Hematopoietic multipotent progenitor cell treated with erythropoietin and hydrocortisone succinate and interleukin-3 and kit ligand, for 15 days (in vitro differentiated cells): ENCODE data around the gene STK10.
"Not testable (repeated sequence)": the region's sequence is repeated elsewhere in the genome, so short reads cannot be mapped to it uniquely, and the experiment has no call there.

Source experiments
- DNase-seq: peaks from one replicate; pipeline ENCODE4 v3.0.0-alpha.2; 2015; ENCODE audit warnings: low spot score

The STK10 gene

DNA sequence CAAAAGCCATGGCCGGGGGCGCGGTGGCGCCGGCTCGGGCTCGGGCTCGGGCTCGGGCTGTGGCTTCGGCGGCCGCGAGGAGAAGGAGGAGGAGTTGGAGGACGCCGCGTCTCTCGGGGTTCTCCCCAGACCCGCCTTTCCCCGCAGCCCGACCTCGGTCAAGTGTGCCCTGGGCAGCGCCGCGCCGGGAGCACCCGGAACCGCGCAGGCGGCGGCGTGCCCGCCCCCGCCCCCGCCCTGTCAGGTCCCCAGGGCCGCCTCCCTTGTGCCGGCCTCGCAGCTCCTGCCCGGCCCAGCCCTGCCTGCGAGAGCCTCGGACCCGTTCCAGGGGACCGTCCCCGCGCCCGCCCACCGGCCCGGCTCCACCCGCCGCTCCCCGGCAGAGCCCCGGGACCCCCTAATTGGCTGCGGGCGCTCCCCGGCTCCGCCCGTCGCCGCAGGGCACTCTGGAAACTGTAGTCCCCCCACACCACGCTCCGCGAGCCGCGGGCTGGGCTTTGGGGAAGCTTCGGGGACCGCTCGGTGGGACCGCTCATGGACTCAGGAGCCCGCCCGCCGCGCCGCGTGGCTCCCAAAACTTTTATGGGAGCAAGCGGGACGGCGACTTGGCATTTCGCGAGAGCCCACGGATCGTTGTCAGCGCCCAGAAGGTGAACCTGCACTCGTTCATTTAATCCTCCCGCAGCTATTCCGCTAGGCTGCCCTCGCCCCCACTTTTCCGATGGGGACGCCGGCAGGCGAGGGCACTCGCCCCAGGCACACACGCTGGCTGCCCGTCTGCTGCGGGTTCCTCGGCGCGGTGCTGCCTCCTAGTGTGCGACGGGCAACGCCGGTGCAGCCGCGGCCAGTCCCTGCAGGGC, at the start of gene STK10:
STK10 (minus strand) TSS at position 192 of the 860 bp plus-strand sequence; CDS start at position 10, 182 bp downstream.
- peak; percentile 87 for DNase-seq

DNA sequence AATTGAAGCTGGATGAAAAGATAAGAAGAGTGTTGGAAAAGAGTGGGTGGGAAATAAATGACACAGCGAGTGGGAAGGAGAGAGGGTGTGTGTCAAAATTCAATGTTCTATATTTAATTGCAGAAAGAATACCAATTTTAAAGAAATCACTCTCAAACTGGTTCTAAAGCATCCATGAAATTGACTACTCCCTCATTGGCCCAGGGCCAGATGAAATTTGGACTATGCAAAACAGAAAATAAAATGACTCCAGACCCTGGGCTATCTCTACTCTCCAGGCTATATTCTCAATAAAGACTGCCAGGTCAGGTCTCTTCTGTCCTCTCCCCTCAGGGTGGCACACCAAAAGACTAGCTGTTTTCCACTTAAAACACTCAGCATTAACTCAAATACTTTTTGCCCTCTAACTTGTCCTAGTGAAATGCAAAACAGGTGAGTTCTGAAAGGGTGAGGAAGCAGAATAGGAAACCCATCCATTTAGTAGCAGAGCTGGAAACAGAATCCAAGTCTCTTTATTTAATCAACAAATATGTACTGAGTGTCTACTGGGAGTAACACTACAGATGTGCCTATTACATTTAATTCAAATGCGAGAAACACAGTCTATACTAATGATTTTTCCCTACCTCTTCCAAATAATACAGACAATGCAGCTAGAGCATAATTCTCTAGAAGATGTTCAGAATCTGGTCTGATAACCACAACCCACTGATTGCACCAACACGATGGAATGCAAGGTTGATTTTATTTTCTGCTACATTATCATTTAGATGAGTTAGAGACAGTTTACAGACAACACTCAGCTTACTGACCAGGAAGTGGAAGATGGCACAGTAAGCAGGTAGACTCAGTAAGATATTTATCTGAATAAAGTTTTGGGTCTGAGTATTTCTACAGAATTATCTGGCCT, 48.1 kb upstream of the STK10 start:
- DNase-seq = no peak

DNA sequence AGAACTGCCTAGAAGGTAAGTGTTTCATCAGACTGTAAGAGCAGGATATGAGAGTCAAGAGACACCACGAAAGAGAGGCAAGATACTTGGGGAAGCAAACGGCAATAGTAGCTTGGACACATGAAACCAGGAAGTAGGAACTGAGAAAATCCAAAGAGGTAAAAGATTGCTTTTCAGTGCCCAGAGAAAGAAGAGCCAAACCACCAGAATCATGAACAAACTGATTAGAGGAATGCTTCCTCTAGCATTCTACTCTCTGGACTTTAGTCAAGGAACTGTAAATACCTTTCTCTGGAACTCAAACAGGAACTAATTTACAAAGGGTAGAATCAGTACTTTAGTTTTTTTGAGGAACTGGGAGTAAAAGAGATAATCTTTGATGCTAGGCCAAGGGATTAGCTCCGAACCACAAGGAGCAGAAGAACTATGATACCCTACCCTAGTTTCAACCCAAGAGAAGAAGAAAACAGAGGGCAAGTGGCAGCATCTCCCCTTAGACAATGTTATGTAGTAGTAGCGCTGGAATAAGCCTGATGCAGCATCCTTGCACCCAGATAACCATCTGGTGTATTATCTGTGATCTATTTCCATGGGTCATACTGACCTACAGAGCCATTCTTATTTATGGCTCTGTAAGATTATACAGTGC, 47.2 kb upstream of the STK10 start:
- no peak for DNase-seq

DNA sequence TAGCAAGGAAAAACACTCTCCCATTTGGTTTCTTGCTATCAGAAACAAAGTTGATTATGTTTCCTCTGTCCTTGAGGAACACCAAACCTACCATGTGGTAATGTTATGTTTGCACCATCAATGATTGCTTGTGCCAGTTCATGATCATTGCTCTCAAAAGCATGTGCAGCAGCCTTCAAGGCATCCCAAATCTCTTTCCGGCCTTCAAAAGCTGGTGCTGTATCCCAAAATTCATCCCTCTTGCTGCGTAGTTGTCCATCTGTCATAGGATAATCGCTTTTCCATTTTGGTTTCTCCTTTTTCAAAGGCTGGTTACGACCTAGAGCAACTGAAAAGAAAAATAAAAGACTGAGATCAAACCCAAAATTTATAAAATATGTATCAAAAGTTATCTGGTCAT, 46.0 kb upstream of the STK10 start:
- no peak for DNase-seq

DNA sequence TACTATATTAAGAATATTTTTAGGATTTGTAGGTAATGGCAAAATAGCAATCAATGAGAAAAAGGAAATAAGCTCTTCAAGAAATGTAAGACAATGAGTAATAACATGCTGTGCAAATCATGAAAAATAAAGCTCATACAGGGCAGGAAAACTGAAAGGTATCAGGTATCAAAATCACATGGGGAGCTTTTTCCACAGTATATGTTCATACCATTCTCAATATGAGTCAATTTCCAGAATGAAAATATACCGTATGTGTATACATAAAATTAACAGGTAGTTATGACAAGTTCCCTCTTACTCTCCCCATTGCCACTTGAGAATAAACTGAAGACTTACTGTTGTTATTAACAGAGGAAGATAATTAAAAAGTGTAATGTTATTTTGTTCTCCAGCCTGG, 41.9 kb upstream of the STK10 start:
- DNase-seq = no peak

DNA sequence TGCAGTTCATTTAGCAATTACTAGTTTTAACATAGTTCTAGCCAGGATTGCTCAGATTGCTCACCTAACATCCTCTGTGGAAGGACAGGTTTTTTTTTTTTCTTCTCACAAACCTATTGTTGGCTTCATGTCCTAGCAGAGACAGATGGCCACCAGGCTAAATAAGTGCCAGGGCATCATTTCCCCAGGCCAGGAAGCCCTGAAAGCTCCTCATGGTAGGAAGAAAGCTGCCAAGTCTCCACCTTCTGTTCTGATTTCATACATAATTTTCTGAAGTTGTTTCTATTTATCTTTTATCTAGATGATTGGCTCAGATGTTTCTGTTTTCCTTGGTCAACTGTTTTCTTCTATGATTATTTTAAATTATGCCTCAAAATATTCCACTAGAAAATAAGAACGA, 37.0 kb upstream of the STK10 start:
- no peak for DNase-seq

DNA sequence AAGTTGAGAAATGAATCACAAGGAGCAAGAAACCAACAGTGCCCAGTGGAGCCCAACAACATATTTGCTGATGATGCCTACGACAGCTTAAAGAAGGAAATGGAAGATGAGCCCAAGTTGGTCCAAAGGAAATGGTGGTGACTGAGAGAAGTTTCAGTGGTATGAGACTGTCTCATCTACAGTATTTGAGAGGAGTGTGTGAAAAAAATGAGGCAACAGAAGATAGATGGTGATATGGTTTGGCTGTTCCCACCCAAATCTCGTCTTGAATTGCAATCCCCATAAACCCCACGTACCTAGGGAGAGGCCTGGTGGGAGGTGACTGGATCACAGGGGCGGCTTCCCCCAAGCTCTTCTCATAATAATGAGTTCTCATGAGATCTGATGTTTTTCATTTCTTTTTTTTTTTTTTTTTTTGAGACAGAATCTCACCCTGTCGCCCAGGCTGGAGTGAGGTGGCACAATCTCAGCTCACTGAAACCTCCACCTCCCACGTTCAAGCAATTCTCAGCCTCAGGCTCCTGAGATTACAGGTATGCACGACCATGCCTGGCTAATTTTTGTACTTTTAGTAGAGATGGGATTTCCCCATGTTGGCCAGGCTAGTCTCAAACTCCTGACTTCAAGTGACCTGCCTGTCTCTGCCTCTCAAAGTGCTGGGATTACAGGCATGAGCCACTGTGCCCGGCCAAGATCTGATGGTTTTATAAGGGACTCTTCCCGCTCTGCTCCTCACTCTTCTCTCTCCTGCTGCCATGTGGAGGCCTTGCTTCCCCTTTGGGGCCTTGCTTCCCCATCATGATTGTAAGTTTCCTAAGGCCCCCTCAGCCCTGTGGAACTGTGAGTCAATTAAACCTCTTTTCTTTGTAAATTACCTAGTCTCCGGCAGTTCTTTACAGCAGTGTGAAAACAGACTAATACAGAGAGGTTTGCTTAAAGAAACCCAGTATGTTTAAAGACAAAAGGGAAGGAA, 36.2 kb upstream of the STK10 start:
- no peak for DNase-seq

DNA sequence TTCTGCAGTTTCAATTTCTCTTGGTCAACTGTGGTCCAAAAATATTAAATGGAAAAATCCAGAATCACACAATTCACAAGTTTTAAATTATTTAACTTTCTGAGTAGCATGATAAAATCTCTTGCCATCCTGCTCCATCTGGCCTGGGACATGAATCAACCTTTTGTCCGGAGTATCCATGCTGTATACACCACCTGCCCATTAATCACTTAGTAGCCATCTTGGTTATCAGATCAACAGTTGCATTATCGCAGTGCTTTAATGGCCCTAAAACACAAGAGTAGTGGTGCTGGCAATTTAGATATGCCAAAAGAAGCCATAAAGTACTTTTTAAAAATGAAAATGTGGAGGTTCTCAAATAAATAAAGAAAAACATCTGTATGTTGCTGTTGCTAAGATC, 31.3 kb upstream of the STK10 start:
- no peak for DNase-seq

DNA sequence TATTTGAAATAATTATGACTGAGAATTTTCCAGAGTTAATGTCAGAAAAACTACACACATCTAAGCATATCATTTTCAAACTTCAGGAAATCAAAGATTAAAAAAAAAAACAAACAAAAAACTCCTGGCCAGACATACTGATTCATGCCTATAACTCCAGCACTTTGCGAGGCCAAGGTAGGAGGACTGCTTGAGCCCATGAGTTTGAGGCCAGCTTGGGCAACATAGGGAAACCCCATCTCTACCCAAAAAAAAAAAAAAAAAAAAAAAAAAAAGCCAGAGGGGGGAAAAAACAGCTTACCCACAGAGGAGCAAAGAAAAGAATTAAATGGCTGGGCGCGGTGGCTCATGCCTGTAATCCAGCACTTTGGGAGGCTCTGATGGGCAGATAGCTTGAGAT, 28.3 kb upstream of the STK10 start:
- DNase-seq = no peak

DNA sequence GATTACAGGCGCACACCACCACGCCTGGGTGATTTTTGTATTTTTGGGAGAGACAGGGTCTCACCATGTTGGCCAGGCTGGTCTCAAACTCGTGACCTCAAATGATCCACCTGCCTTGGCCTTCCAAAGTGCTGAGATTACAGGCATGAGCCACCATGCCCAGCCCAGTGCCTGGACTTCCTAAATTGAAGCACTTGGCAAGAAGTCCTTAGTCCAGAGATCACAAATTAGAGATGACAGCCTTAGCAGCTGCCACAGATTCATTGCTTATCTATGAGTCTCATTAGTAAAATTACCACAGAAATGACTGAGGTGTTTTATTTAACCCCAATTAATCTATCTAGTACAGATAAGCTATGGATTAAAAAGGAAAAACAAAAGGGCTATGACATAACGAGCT, 25.1 kb upstream of the STK10 start:
- DNase-seq = no peak

DNA sequence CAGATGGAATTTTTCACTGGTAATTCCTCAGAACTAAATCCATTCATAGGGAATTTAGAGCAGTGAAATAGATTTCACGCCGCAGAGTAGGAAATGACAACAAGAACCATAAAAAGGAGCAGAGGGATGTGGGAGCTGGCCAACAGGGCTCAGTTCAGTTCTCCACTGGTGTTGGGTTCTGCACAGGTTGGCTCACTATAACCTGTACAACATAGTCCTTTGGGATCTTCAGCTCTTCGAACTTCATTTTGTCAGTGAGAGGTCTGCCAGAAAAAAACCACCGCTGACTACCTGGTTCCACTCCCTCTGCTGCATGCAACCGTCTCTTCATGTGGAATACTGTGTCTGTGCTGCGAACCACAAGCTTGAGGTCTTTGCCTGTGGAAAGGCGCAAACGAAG, 23.7 kb upstream of the STK10 start:
- DNase-seq = no peak

DNA sequence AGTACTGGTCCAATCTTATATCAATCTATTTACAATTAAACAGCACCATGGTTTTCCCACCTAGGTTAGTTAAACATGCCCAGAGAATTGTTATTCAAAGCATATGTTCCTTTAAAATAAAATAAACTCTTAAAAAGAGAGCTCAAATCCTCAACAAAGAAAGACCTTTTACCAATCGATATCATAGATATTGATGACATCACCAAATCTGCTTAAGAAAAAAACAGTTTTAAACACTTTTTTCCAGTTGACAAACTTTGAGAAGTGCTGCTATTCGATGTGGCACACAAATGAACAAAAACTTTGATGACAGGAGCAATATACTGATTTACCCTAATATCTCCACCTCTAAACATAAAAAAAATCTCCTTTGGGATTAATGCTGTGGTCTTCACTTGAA, 21.7 kb upstream of the STK10 start:
- no peak for DNase-seq

DNA sequence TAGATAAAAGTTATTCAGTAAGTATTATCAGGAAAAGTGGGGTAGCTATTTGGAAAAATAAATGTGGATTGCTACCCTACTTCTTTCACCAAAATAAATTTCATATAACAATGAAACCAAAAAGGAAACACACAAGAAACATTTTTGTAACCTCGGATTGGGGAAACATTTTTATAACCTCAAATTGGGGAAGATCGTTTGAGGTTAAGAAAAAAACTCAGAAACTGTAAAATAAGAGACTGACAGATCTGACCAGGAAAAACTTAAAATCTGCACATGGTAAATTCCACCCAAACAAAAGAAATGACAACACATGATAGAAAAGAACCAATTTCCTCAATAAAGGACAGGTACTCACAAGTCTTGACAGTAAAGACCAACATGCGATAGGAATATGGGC, 19.5 kb upstream of the STK10 start:
- DNase-seq = no peak

DNA sequence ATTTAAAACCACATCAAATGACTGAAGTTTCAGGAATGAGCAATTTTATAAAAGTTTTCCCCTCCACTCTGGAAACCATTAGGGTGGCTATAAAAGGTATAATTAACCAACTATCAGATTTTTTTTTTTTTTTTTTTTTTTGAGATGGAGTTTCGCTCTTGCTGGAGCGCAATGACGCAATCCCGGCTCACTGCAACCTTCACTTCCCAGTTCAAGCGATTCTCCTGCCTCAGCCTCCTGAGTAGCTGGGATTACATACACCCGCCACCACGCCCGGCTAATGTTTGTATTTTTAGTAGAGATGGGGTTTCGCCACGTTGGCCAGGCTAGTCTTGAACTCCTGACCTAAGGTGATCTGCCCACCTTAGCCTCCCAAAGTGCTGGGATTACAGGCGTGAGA, 18.0 kb upstream of the STK10 start:
- not testable (repeated sequence) for DNase-seq

DNA sequence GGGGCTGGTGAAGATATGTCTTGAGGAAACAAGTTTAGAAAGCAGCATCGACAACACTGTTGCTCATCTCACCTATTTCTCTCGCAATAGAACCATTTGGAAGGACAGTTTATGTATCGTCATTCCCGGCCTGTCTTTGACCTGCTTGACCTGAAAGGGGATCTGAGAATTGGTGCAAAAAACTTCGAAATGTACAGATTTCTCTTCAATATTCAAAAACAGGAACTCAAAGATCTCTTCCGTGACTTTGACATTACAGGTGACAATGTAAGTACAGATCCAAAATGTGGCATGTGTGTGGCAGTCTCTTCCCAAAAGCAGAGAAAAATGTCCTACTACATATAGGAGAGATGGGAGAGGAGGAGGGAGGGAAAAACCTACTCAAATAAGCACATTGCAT, 12.5 kb upstream of the STK10 start:
- no peak for DNase-seq

DNA sequence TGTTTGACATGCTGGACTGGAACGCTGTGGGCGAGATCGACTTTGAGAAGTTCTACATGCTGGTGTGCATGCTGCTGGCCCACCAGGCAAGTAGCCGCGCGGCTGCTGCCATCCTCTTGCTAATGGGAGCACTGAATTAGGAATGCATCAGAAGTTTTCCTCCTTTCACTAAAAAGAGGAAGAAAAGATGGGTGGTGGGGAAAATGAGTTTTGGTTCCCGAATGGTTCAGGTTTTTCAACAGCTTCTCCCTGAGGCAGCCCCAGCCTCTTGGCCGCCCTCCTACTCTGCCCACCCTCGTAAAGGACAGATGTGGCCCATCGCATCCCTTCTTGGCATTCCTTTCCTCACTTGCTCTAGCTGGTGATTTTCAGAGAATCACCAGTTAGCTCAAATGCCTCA, 11.4 kb upstream of the STK10 start:
- no peak for DNase-seq

DNA sequence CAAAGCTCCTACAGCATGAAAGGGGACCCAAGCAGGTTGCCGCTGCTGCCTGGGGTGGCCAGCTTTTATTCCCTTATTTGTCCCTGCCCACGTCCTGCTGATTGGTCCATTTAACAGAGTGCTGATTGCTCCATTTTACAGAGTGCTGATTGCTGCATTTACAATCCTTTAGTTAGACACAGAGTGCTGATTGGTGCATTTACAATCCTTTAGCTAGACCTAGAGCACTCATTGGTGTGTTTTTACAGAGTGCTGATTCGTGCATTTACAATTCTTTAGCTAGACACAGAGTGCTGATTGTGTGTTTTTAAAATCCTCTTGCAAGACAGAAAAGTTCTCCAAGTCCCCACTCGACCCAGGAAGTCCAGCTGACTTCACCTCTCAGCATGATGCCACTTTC, 9.8 kb upstream of the STK10 start:
- DNase-seq = not testable (repeated sequence)

DNA sequence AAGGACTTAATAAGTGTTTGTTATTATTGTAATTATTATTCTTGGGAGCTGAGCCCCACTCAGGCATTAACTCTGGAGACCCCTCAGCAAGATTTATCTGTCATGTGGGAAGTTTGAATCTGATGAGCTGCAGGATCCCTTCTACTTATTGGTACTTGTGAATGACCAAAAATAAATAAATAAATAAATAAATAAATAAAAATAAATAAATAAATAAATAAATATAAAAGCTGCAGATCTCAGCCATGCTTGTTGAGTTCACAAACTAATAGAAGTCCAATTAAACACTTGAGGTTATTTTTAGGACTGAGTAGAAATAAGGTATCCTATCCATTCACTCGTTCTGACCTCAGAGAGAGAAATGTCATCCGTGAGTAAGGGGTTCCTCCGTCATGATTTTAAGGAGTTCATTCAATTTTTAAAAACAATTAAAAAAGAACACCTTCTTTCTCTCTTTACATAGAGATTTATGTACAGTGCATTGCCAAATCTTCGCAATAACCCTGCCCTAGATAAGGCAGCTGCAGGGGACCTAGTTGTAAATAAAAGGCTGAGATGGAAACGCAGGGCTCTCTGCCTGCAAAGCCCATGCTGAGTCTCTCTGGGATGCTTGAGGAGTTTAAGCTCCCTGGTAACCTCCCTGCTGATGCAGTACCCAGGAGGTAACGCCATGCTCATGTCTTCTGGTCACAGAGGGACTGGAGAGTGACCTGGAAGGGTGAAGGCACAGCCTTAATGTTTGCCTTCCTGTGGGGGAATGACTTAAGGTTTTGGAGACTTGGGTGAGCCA, 7.2 kb upstream of the STK10 start:
- DNase-seq = no peak

DNA sequence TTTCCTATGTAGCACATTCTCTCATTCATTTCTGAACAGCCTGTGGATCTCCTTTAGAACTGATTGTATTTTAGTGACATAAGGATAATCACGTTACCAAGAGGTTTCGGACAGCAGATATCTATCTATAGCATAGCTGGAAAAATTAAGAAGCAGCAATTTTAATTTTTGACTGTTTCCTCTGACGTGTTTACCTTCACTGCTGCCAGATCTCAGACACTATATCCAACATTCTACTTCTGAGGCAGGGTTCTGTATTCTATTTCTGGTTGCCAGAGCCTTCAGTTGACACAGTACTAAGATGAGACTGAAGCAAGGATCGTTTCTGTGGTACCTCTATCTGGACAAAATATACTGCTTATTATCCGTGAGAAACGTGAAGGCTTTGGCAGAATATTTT, 5.8 kb upstream of the STK10 start, which contains the start of gene EFCAB9:
EFCAB9 (plus strand) TSS at position 301 of the 400 bp plus-strand sequence; CDS start at position 302, 1 bp downstream.
- DNase-seq = no peak

DNA sequence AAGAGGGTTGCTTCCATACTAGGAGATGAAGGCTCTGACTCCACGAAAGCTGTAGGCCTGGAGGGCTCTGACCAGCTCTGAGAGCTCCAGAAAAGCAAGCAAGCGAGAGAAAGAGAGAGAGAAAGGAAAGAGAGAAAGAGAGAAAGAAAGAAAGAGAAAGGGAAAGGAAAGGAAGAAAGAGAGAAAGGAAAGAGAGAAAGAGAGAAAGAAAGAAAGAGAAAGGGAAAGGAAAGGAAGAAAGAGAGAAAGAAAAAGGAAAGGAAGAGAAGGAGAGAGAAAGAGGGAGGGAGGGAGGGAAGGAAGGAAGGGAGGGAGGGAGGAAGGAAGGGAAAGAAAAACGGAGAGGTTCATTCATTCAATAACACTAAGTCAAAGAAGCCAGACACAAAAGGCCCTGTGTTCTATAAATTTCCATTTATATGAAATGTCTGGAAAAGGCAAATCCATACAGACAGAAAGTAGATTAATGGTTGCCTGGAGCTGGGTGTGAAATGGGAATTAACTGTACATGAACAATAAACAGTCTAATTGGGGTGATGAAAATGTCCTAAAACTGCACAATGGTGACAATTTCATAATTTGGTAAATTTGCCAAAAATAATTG, 1.8 kb upstream of the STK10 start:
- no peak for DNase-seq
